Type B pancreatic cell (in vitro differentiated cells): ENCODE measurements around the gene CTF1. TPM values are rescaled to one million over a fixed set of nuclear protein-coding genes. Genes with fewer than 3 reads are reported as not detected.

ENCODE experiments used
- DNase-seq: peaks from one replicate; pipeline ENCODE4 v3.0.0; 2021; ENCODE audit warnings: mixed read lengths; ENCODE audit not compliant: unreplicated experiment; ENCODE audit errors: extremely low spot score
- H3K27ac Mint-ChIP-seq: 2 replicates; pipeline ENCODE4 v1.8.0; 2021; ENCODE audit warnings: mild to moderate bottlenecking, mixed read lengths
- H3K27me3 Mint-ChIP-seq: 2 replicates; pipeline ENCODE4 v1.8.0; 2021; ENCODE audit warnings: mixed read lengths
- H3K36me3 Mint-ChIP-seq: 2 replicates; pipeline ENCODE4 v1.8.0; 2021; ENCODE audit warnings: mixed read lengths
- H3K4me1 Mint-ChIP-seq: one replicate; pipeline ENCODE4 v1.8.0; 2021; ENCODE audit warnings: mixed read lengths; ENCODE audit not compliant: unreplicated experiment
- H3K4me3 Mint-ChIP-seq: 2 replicates; pipeline ENCODE4 v1.8.0; 2021; ENCODE audit warnings: mild to moderate bottlenecking, mixed read lengths
- H3K9me3 Mint-ChIP-seq: 2 replicates; pipeline ENCODE4 v1.8.0; 2021; ENCODE audit warnings: mixed read lengths
- microRNA-seq: library from miRNA; unstranded; fragments of <30 nt; microRNA quantifications from one replicate; pipeline ENCODE4, GENCODE V29; 2020
- total RNA-seq: library from RNA; stranded (reverse); gene quantifications from 2 replicates; pipeline ENCODE4 v1.2.1, GENCODE V29; 2021; ENCODE audit warnings: low replicate concordance
- TF ChIP-seq, protein P1 (sequence below): fragments of 200-600 bp; sonication (generic); conservative IDR thresholded peaks from 2 replicates; pipeline ENCODE4 v1.5.0; 2021; ENCODE audit warnings: antibody characterized with exemption, mild to moderate bottlenecking

The CTF1 gene
- total RNA-seq, 1 donor from 2014 or later: 3.1 TPM

DNA sequence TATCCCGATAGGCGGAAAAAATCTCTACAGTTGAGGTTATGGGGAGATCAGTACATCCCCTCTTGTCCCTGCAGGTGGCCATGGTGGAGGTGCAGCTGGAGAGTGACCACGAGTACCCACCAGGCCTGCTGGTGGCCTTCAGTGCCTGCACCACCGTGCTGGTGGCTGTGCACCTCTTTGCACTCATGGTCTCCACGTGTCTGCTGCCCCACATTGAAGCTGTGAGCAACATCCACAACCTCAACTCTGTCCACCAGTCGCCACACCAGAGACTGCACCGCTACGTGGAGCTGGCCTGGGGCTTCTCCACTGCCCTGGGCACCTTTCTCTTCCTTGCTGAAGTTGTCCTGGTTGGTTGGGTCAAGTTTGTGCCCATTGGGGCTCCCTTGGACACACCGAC is 56.7 kb downstream of the CTF1 start:
- TF ChIP-seq, protein P1, sequence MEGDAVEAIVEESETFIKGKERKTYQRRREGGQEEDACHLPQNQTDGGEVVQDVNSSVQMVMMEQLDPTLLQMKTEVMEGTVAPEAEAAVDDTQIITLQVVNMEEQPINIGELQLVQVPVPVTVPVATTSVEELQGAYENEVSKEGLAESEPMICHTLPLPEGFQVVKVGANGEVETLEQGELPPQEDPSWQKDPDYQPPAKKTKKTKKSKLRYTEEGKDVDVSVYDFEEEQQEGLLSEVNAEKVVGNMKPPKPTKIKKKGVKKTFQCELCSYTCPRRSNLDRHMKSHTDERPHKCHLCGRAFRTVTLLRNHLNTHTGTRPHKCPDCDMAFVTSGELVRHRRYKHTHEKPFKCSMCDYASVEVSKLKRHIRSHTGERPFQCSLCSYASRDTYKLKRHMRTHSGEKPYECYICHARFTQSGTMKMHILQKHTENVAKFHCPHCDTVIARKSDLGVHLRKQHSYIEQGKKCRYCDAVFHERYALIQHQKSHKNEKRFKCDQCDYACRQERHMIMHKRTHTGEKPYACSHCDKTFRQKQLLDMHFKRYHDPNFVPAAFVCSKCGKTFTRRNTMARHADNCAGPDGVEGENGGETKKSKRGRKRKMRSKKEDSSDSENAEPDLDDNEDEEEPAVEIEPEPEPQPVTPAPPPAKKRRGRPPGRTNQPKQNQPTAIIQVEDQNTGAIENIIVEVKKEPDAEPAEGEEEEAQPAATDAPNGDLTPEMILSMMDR: no peak
- no peaks in the 10 kb centered on the region for H3K36me3 Mint-ChIP-seq
- DNase-seq: no peak
- no peak overlapping the region for H3K27ac Mint-ChIP-seq
- no peaks in the 10 kb centered on the region for H3K27me3 Mint-ChIP-seq
- H3K9me3 Mint-ChIP-seq: no peaks in the 10 kb centered on the region
- peaks cover 16% of the 10 kb centered on the region for H3K4me1 Mint-ChIP-seq
- H3K4me3 Mint-ChIP-seq: no peak overlapping the region

Small RNA genes lying within 50 kb of the gene (microRNA-seq; reads per million reads assigned to microRNA genes)
- gene MIR4519 (not detected), gene MIR762 (not detected)

Other genes starting within 250 kb of the CTF1 start
- gene PRR14, start 245.7 kb upstream of the CTF1 start, total RNA-seq: 41.1 and 45.0 TPM in 2 replicates
- 77.3 and 78.2 TPM in 2 replicates for gene FBRS, start 238.2 kb upstream of the CTF1 start, total RNA-seq
- 62.8 and 73.5 TPM in 2 replicates for gene SRCAP, start 197.4 kb upstream of the CTF1 start, total RNA-seq
- gene PHKG2, start 148.2 kb upstream of the CTF1 start, total RNA-seq: 41.5 and 42.4 TPM in 2 replicates
- 14.2 and 15.0 TPM in 2 replicates for gene CFAP119, start 134.6 kb upstream of the CTF1 start, total RNA-seq
- gene RNF40, start 134.3 kb upstream of the CTF1 start, total RNA-seq: 107 and 131 TPM in 2 replicates
- 26.9 and 35.5 TPM in 2 replicates for gene ZNF629, start 109.4 kb upstream of the CTF1 start, total RNA-seq
- gene BCL7C, start 2.5 kb upstream of the CTF1 start, total RNA-seq: 26.3 and 35.0 TPM in 2 replicates
- gene FBXL19, start 27.0 kb downstream of the CTF1 start, total RNA-seq: 29.0 and 46.4 TPM in 2 replicates
- 18.7 and 19.4 TPM in 2 replicates for gene ORAI3, start 52.5 kb downstream of the CTF1 start, total RNA-seq
- 19.3 and 25.0 TPM in 2 replicates for gene SETD1A, start 61.1 kb downstream of the CTF1 start, total RNA-seq
- gene HSD3B7, start 88.6 kb downstream of the CTF1 start, total RNA-seq: 5.8 and 6.9 TPM in 2 replicates
- 1.0 and 9.9 TPM in 2 replicates for gene STX1B, start 114.0 kb downstream of the CTF1 start, total RNA-seq
- 35.3 and 38.5 TPM in 2 replicates for gene STX4, start 136.9 kb downstream of the CTF1 start, total RNA-seq
- gene ZNF668, start 177.6 kb downstream of the CTF1 start, total RNA-seq: 10.5 and 13.4 TPM in 2 replicates
- gene ZNF646, start 177.8 kb downstream of the CTF1 start, total RNA-seq: 21.0 and 27.2 TPM in 2 replicates
- gene PRSS53, start 192.3 kb downstream of the CTF1 start, total RNA-seq: 3.5 and 5.1 TPM in 2 replicates
- 70.1 and 78.9 TPM in 2 replicates for gene VKORC1, start 198.2 kb downstream of the CTF1 start, total RNA-seq
- 38.5 and 44.5 TPM in 2 replicates for gene BCKDK, start 211.8 kb downstream of the CTF1 start, total RNA-seq
- gene KAT8, start 221.1 kb downstream of the CTF1 start, total RNA-seq: 54.4 and 70.3 TPM in 2 replicates
- 84.7 and 205 TPM in 2 replicates for gene PRSS8, start 239.1 kb downstream of the CTF1 start, total RNA-seq